GM12873 (cell line): Measurements from ENCODE around the gene SKIDA1.

ENCODE experiments used
- TF ChIP-seq, protein P1 (sequence below): IDR thresholded peaks from 2 replicates; pipeline ENCODE4 v1.5.1; 2012; ENCODE audit warnings: low read depth, mild to moderate bottlenecking, moderate library complexity, low read length, control low read depth; ENCODE audit not compliant: insufficient read depth; ENCODE audit errors: missing control alignments

SKIDA1 gene

DNA sequence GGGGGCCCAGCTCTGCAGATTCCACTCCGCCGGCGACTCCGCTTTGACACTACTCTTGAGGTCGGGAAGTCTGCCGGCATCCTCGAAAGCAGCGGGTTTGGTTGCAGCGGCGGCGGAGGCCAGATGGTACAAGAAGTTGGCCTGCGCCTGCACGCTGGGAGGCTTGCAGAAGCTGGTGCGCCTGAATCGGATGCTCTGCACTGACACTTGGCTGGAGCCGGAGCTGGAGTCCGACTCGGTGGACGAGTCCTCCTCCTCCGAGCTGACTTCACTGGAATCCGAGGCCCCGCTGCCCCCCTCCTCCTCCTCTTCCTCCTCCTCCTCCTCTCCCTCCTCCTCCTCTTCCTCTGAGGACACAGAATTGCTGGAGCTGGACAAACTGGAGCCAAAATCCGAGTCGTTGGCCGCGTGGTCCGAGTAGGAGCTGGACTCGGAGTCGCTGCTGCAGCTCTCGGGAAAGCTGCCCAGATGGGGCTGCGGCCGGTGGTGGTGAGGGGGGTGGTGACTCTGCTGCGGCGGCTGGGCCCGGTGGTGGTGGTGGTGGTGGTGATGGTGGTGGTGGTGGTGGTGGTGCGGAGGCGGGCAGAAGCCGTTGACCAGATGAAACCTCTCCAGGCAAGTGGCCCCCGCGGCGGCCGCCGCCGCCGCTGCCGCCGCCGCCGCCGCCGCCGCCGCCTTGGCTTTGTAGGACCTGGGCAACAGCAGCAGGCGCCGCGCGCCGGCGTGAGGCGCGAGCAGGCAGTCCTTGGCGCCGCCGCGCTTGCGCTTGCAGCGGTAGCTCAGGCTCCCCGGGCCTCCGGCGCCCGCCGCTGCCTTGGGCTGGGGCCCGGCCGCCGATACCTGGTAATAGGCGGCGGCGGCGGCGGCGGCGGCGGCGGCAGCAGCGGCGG lies 9.0 kb downstream of the SKIDA1 start:
- TF ChIP-seq, protein P1, sequence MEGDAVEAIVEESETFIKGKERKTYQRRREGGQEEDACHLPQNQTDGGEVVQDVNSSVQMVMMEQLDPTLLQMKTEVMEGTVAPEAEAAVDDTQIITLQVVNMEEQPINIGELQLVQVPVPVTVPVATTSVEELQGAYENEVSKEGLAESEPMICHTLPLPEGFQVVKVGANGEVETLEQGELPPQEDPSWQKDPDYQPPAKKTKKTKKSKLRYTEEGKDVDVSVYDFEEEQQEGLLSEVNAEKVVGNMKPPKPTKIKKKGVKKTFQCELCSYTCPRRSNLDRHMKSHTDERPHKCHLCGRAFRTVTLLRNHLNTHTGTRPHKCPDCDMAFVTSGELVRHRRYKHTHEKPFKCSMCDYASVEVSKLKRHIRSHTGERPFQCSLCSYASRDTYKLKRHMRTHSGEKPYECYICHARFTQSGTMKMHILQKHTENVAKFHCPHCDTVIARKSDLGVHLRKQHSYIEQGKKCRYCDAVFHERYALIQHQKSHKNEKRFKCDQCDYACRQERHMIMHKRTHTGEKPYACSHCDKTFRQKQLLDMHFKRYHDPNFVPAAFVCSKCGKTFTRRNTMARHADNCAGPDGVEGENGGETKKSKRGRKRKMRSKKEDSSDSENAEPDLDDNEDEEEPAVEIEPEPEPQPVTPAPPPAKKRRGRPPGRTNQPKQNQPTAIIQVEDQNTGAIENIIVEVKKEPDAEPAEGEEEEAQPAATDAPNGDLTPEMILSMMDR: no peak

DNA sequence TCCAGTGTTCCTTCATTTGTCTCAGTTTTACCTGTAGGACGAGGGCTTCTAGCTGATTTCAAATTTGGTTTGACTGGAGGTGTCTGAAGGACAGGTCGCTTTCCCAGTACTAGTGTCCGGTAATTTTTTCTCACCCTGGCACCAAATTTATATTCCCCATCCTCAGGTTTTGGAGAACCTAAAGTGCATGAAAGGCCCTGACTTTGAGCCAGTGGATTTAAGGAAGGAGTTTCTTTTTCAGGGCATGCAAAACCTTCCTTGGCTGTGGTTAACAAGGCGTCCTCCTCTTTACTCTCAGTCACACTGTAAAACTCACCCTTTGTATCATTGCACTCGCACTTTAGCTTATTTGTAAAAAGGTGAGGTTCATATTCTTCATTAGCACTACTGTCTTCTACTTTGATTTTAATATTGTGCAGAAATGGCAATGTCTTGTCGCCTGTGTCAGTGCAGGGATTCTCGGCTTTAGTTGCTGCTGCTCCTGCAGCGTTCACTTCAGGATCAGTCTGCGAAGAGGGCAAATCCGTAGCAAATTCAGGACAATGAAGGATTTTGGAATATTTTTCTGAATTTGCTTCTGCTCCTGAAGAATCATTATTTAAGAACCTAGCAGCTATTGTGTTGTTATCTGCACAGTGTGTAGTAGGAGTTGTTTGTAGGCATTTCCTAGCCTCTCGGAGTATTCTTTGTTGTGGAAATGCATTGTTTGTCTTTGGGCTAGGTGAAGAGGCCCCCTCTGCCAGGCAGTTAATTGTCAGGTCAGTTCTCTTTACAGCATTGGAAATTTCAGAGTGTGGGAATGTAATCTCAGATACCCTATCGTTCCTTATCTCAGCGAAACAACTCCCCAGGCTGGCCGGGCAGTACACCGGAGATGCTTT lies 9.9 kb downstream of the SKIDA1 start:
- TF ChIP-seq, protein P1: no peak

DNA sequence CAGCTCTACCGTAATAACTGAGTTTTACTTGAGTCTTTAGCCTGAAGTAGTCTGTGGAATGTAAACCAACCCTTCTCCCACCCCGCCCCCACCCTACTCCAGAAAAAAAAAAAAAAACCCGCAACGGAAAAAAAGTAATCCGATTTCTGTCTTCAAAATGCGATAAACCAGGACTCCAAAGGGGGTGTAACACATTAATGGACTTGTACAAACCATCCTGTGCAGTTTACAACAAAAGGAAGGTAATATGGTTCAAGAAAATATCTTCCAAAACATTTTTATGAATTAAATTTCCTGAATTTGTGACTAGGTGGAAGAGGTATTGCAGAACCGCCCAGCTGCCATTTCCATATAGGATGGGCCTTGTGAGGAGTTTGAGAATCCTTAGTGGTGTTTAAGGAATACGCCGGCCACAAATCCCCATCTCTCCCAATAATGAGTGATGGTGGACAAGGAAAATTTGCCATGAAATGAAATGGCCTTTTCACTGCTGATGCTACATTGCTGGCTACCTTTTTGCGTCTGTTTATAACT lies 10.6 kb downstream of the SKIDA1 start:
- TF ChIP-seq, protein P1: no peak

DNA sequence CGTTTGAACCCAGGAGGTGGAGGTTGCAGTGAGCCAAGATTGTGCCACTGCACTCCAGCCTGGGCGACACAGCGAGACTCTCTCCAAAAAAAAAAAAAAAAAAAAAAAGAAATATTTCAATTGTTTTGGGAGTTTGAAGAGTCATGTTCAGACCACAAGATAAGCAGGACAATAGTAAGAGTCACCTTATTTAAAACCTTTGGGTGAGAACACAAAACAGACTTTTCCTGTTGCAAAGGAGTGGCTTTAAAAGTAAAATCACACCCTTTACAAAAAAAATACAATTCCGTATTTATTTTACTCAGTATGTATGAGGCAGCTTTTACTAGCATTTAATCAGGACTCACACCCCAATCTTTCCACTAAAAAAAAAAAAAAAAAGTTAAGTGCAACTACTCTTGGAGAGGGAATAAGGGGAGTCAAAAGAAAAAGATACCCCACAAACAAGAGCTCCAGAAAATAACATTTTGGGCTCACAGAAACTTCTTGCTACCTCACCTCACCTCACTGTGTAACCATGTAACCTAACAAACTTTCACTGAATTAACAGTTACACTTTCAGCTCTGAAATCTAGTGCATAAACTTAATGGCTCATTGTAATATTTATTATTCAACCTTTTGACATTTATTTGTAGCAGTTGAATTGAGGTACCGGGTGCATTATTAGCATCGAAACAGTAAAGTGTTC lies 11.2 kb downstream of the SKIDA1 start:
- TF ChIP-seq, protein P1: no peak

DNA sequence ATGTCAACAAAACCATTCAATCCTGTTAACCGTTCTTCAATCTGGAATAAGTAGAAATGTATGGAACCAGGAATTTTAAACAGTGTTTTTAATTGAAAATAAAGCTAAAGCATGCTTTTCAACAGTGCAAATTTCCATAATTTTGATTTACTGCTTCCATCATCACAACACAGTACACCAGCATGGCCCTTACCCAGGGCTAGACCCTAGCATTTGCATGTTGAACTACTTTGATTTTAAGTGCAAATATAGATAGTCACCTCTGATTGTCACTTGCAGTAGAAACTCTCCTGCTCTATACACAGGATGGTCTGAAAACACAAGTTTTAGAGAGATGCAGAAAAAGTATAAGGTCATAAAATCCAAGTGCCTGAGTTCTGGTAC lies 12.1 kb downstream of the SKIDA1 start:
- TF ChIP-seq, protein P1: no peak

DNA sequence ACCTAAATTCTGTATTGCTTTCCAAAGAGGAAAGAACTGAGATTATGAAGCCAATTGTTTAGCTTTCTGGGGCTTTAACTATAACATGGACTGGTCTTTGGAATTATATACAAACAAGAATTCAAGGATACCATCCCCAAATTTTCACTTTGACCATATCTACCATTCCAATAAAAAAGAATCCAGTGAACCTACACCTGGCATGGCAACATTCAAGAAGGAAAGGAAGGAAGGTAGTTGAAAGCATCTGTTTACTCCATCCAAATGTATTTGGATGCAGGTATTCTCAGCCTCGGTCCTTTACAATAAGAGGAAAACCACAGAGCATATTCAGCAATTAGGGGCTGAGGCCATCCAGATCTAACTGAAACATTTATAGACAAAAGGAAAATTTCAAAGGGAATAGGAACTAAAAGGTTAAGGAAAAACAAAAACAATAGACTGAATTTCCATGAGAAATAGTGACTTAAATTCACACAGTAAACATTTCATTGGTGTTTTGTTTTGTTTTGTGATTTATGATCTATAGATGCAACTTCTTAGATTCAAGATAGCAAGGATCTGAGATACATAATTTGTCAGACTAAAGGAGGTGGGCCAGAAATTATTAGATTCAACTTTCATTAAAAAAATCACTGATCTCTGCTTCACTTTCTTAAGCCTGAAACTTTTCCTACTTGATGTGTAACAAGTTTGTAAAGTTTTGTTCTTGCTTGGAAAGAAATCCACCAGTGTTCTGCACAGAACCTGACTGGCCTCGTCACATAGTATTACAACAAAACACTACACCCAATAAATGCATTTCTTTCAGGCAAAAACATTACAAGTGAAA lies 12.7 kb downstream of the SKIDA1 start:
- TF ChIP-seq, protein P1: no peak
